Transverse colon (tissue), 4 donors: ENCODE results near the gene DLX3.

Experiments used
- EP300 ChIP-seq: sonication (generic); formaldehyde crosslinking; IDR thresholded peaks from one replicate; pipeline ENCODE4 v1.6.1; 2017; ENCODE audit warnings: antibody characterized with exemption, low read depth
- POLR2A ChIP-seq: fragments of 450-650 bp; IDR thresholded peaks from one replicate; pipeline ENCODE4 v1.6.1; 2016; ENCODE audit warnings: antibody characterized with exemption, mild to moderate bottlenecking, moderate library complexity
- POLR2AphosphoS5 ChIP-seq, 3 donors: sonication (generic); formaldehyde crosslinking; IDR thresholded peaks; one replicate each; pipeline ENCODE4 v1.6.1; 2016; ENCODE audit warnings: antibody characterized with exemption in 3 of 3
- TF ChIP-seq, protein P1 (sequence below), 5 experiments: fragments of 200-600 bp in 3 of 5; fragments of 450-650 bp in 2 of 5; sonication (generic) in 3 of 5; IDR thresholded peaks; 1 replicate in 2 of 5; 2 replicates in 3 of 5; pipeline ENCODE4 v1.5.1; 2016 to 2017; ENCODE audit warnings: antibody characterized with exemption in 5 of 5, inconsistent platforms in 3 of 5, mild to moderate bottlenecking in 2 of 5, moderate library complexity in 1 of 5

DNA sequence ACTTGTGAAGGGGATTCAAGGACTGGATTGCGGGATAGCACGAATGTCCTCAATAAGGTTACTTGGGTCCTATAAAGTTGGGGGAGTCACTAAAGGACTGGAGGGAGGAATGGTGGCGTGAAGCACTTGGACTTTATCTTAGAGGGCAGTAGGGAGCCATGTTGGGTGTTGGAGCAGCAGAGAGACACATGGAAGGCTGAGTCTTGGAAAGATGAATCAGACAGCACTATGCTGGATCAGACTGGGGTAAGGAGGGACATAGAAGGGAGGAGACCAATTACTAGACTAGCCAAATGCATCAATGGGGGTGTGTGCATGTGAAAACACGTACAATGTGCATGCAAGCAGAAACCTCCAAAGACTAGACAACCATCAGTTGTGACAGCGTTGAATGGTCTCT is 52.1 kb downstream of the DLX3 start:
- TF ChIP-seq POLR2AphosphoS5 (IDR thresholded peaks at IDR 0.05) (no peak), POLR2A (no peak), EP300 (no peak)
- TF ChIP-seq, protein P1, sequence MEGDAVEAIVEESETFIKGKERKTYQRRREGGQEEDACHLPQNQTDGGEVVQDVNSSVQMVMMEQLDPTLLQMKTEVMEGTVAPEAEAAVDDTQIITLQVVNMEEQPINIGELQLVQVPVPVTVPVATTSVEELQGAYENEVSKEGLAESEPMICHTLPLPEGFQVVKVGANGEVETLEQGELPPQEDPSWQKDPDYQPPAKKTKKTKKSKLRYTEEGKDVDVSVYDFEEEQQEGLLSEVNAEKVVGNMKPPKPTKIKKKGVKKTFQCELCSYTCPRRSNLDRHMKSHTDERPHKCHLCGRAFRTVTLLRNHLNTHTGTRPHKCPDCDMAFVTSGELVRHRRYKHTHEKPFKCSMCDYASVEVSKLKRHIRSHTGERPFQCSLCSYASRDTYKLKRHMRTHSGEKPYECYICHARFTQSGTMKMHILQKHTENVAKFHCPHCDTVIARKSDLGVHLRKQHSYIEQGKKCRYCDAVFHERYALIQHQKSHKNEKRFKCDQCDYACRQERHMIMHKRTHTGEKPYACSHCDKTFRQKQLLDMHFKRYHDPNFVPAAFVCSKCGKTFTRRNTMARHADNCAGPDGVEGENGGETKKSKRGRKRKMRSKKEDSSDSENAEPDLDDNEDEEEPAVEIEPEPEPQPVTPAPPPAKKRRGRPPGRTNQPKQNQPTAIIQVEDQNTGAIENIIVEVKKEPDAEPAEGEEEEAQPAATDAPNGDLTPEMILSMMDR (IDR thresholded peaks at IDR 0.05): no peak
